Mesendoderm (in vitro differentiated cells): ENCODE measurements around the gene NDRG2.

Experiments used
- DNase-seq: peaks from one replicate; pipeline ENCODE4 v3.0.0; 2013
- H2AK5ac ChIP-seq: 2 replicates; pipeline ENCODE4 v1.6.1; 2013; ENCODE audit warnings: low read length, inconsistent platforms
- H2BK120ac ChIP-seq: 2 replicates; pipeline ENCODE4 v1.6.1; 2013; ENCODE audit warnings: low read depth, mild to moderate bottlenecking, low read length, moderate library complexity, mixed read lengths
- H2BK15ac ChIP-seq: replicated peaks from 2 replicates; pipeline ENCODE4 v1.6.1; 2013; ENCODE audit warnings: low read depth, mild to moderate bottlenecking, moderate library complexity
- H2BK5ac ChIP-seq: 2 replicates; pipeline ENCODE4 v1.6.1; 2013; ENCODE audit warnings: low read length, inconsistent platforms
- H3K18ac ChIP-seq: 2 replicates; pipeline ENCODE4 v1.6.1; 2013; ENCODE audit warnings: mild to moderate bottlenecking, low read length, mixed read lengths
- H3K23ac ChIP-seq: one replicate; pipeline ENCODE4 v1.6.1; 2013; ENCODE audit warnings: low read length
- H3K27ac ChIP-seq: 2 replicates; pipeline ENCODE4 v1.5.1; 2013; ENCODE audit warnings: low read depth, mild to moderate bottlenecking, inconsistent platforms, low read length, moderate library complexity
- H3K27me3 ChIP-seq: 2 replicates; pipeline ENCODE4 v1.6.1; 2013; ENCODE audit warnings: low read length, control low read depth, mild to moderate bottlenecking, inconsistent platforms; ENCODE audit not compliant: insufficient read depth, poor library complexity
- H3K36me3 ChIP-seq: 2 replicates; pipeline ENCODE4 v1.6.1; 2013; ENCODE audit warnings: low read length, inconsistent platforms; ENCODE audit not compliant: control insufficient read depth, insufficient read depth
- H3K4ac ChIP-seq: one replicate; pipeline ENCODE4 v1.6.1; 2013; ENCODE audit warnings: low read depth, mild to moderate bottlenecking, low read length, moderate library complexity
- H3K4me1 ChIP-seq: 2 replicates; pipeline ENCODE4 v1.6.1; 2013; ENCODE audit warnings: low read depth, low read length, inconsistent platforms; ENCODE audit not compliant: control insufficient read depth
- H3K4me2 ChIP-seq: 2 replicates; pipeline ENCODE4 v1.6.1; 2013; ENCODE audit warnings: low read length
- H3K4me3 ChIP-seq: 2 replicates; pipeline ENCODE4 v1.5.1; 2013; ENCODE audit warnings: mild to moderate bottlenecking, low read length
- H3K56ac ChIP-seq: one replicate; pipeline ENCODE4 v1.6.1; 2013; ENCODE audit warnings: low read length
- H3K79me1 ChIP-seq: 2 replicates; pipeline ENCODE4 v1.6.1; 2013; ENCODE audit warnings: low read length, inconsistent platforms
- H3K79me2 ChIP-seq: 2 replicates; pipeline ENCODE4 v1.6.1; 2013; ENCODE audit warnings: mild to moderate bottlenecking, low read length; ENCODE audit not compliant: control insufficient read depth, insufficient read depth
- H3K9ac ChIP-seq: 2 replicates; pipeline ENCODE4 v1.6.1; 2013; ENCODE audit warnings: low read length, inconsistent platforms
- H4K5ac ChIP-seq: one replicate; pipeline ENCODE4 v1.6.1; 2013; ENCODE audit warnings: low read length
- H4K8ac ChIP-seq: one replicate; pipeline ENCODE4 v1.6.1; 2013; ENCODE audit warnings: low read depth, mild to moderate bottlenecking, control low read depth, low read length, moderate library complexity
- WGBS: extraction: QIAGEN DNeasy Blood & Tissue Kit; methylation state at CpG from one replicate; pipeline ENCODE4 v1.1.7; 2013; ENCODE audit warnings: low lambda C conversion rate, missing lambda C conversion rate; ENCODE audit not compliant: insufficient coverage; ENCODE audit errors: extremely low coverage; 5-methylcytosine and 5-hydroxymethylcytosine counted together

The NDRG2 gene

DNA sequence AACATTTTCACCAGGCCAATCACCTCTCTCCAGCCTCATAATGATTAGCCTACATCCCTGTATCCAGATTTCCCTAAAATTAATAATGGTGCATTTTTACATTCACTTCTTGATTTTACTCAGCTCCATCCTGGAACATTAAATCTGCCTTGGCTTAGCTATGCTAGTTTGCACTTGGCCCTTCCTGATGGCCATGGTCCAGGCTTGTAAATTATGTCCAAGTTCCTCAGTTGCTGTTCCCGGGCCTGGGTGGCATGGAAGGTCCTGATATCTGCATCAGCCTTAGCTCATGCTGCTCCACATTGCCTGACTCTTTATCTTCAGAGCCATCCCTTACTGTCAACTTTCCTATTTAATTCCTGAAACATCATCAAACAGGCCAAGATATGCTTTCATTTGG lies 46.2 kb downstream of the NDRG2 start:
- Histone ChIP-seq H4K5ac (no peak overlapping the region), H2BK120ac (no peak overlapping the region), H3K56ac (no peak overlapping the region), H2BK5ac (no peak overlapping the region), H3K4me1 (no peaks in the 10 kb centered on the region), H3K4ac (no peak overlapping the region), H2BK15ac (no peak overlapping the region), H3K27me3 (no peaks in the 10 kb centered on the region), H4K8ac (no peak overlapping the region), H3K79me2 (no peaks in the 10 kb centered on the region), H3K27ac (no peak overlapping the region), H3K79me1 (no peaks in the 10 kb centered on the region), H3K23ac (no peak overlapping the region), H3K4me3 (no peak overlapping the region), H3K36me3 (no peaks in the 10 kb centered on the region), H2AK5ac (no peak overlapping the region), H3K9ac (no peak overlapping the region), H3K18ac (no peak overlapping the region), H3K4me2 (no peak overlapping the region)
- WGBS = no CpG with 5 or more reads among the region's 1 CpG
- DNase-seq = no peak

DNA sequence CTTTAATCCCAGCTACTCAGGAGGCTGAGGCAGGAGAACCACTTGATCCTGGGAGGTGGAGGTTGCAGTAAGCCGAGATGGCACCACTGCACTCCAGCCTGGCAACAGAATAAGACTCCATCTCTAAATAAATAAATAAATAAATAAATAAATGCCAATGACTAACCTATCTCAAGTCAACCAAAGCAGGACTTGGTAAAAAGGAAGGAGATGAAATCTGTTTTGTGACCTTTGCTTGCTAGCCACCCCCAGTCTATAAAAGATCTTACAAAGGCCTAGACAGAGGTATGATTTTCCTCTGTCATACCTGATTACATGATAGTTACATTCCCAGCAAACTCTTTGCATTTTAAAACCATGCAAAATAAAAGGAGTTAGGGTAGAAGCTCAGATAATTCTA lies 48.6 kb downstream of the NDRG2 start:
- H2BK5ac ChIP-seq = no peak overlapping the region
- no peak overlapping the region for H4K8ac ChIP-seq
- H2AK5ac ChIP-seq = no peak overlapping the region
- no peak overlapping the region for H3K4me3 ChIP-seq
- H3K9ac ChIP-seq = no peak overlapping the region
- peaks cover 3% of the 10 kb centered on the region for H3K4me1 ChIP-seq
- no peaks in the 10 kb centered on the region for H3K27me3 ChIP-seq
- no peak overlapping the region for H4K5ac ChIP-seq
- H3K79me2 ChIP-seq = no peaks in the 10 kb centered on the region
- H2BK120ac ChIP-seq = no peak overlapping the region
- no CpG with 5 or more reads among the region's 1 CpG for WGBS
- H3K23ac ChIP-seq = no peak overlapping the region
- H3K27ac ChIP-seq = no peak overlapping the region
- H3K56ac ChIP-seq = no peak overlapping the region
- no peak overlapping the region for H2BK15ac ChIP-seq
- H3K18ac ChIP-seq = no peak overlapping the region
- DNase-seq = no peak
- H3K4me2 ChIP-seq = no peak overlapping the region
- H3K4ac ChIP-seq = no peak overlapping the region
- H3K79me1 ChIP-seq = no peaks in the 10 kb centered on the region
- H3K36me3 ChIP-seq = no peaks in the 10 kb centered on the region

DNA sequence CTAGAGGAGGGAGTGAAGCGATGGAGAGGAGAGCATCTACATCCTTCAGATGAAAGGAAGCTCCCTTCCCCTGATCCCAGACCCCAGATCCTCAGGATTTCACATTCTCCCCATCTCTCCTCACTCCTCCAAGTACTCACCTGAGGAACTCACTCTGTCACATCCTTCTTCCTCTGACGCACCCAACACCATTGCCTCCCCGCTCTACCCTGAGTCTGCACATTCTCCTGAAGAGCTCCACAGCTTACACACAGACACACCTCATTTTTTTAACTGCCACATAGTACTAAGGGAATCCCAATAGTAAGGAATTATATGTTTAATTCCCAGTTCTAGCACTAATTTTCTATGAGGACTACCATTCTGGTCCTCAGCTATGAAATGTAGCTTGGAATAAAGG lies 51.4 kb downstream of the NDRG2 start:
- no peak overlapping the region for H3K4me3 ChIP-seq
- H3K27ac ChIP-seq = no peak overlapping the region
- WGBS = no CpG with 5 or more reads among the region's 3 CpGs
- H3K79me2 ChIP-seq = no peaks in the 10 kb centered on the region
- no peak overlapping the region for H2BK5ac ChIP-seq
- no peaks in the 10 kb centered on the region for H3K36me3 ChIP-seq
- H2BK120ac ChIP-seq = no peak overlapping the region
- H2BK15ac ChIP-seq = no peak overlapping the region
- no peak overlapping the region for H3K18ac ChIP-seq
- H3K23ac ChIP-seq = no peak overlapping the region
- no peak overlapping the region for H3K56ac ChIP-seq
- no peak overlapping the region for H4K8ac ChIP-seq
- no peak for DNase-seq
- H4K5ac ChIP-seq = no peak overlapping the region
- H3K27me3 ChIP-seq = no peaks in the 10 kb centered on the region
- peaks cover 3% of the 10 kb centered on the region for H3K4me1 ChIP-seq
- H3K4me2 ChIP-seq = no peak overlapping the region
- no peak overlapping the region for H2AK5ac ChIP-seq
- no peaks in the 10 kb centered on the region for H3K79me1 ChIP-seq
- no peak overlapping the region for H3K4ac ChIP-seq
- H3K9ac ChIP-seq = no peak overlapping the region

DNA sequence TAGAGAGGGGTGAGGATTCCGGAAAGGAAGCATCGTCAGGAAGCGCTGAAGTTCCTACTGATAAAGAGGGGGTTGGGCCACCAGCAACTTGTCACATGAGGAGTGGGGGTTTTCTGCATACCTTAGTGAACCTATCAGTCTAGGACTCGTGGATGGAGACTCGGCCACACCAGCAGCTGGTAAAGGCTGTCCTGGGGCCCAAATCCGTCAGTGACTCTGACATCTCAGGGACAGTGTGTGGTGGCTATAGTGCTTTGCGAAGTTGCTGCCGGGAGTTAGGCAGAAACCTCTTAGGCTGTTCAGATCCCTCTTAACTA lies 53.2 kb downstream of the NDRG2 start:
- DNase-seq = no peak
- H3K23ac ChIP-seq = no peak overlapping the region
- H3K4me2 ChIP-seq = peak overlapping the region; percentile 11
- no peak overlapping the region for H2BK5ac ChIP-seq
- no peak overlapping the region for H3K4ac ChIP-seq
- H3K4me1 ChIP-seq = peaks cover 3% of the 10 kb centered on the region
- peak overlapping the region; percentile 32 for H3K9ac ChIP-seq
- no peak overlapping the region for H4K8ac ChIP-seq
- H3K27ac ChIP-seq = peak overlapping the region; percentile 41
- no peak overlapping the region for H2BK15ac ChIP-seq
- no peak overlapping the region for H2AK5ac ChIP-seq
- H3K27me3 ChIP-seq = no peaks in the 10 kb centered on the region
- H3K79me1 ChIP-seq = no peaks in the 10 kb centered on the region
- H4K5ac ChIP-seq = no peak overlapping the region
- H3K36me3 ChIP-seq = no peaks in the 10 kb centered on the region
- no CpG with 5 or more reads among the region's 8 CpGs for WGBS
- H3K56ac ChIP-seq = peak overlapping the region; percentile 75
- H3K4me3 ChIP-seq = no peak overlapping the region
- no peak overlapping the region for H2BK120ac ChIP-seq
- H3K79me2 ChIP-seq = no peaks in the 10 kb centered on the region
- no peak overlapping the region for H3K18ac ChIP-seq

DNA sequence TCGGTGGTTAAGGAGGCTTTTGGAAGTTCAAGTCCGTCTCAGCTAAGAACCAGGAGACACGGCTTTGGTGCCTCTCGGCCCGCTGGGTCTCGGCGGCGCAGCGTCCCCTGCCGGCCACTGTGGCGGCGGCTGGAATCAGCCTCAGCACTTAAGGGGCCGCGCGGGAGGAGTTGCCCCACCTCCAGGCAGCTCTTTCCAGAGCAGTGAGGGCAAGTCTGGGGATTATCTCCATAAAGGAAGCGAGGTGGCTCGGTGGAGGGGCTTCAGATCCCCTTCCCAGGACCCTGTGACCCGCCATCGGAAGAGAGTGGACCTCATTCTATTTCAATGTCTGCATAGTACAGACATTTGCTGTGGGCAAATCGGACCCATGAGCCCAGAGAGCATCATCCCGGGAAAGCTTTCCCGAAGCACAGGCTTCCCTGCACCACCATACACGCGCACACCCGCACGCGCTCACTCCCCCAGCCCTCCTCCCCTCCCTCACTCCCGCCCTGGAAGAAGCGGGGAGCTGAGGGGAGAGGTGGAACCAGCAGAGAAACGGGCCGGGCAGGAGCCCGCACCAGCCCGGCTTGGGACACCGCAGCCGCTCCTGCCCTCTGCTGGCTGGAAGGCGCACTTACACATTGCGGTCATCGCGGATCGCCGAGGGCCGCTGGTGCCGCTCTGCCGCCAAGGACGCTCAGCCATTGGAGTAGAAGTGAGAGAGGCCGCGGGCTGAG lies 53.7 kb downstream of the NDRG2 start:
- Histone ChIP-seq H3K4me1 (peaks cover 3% of the 10 kb centered on the region), H3K4ac (peak overlapping the region; percentile 46), H2AK5ac (no peak overlapping the region), H3K27ac (no peak overlapping the region), H3K18ac (peak overlapping the region; percentile 20), H4K8ac (peak overlapping the region; percentile 28), H2BK5ac (peak overlapping the region; percentile 73), H3K9ac (peak overlapping the region; percentile 94), H2BK15ac (no peak overlapping the region), H3K4me3 (peak overlapping the region; percentile 81), H3K56ac (peak overlapping the region; percentile 100), H4K5ac (no peak overlapping the region), H2BK120ac (no peak overlapping the region), H3K27me3 (no peaks in the 10 kb centered on the region), H3K79me1 (no peaks in the 10 kb centered on the region), H3K36me3 (no peaks in the 10 kb centered on the region), H3K4me2 (peak overlapping the region; percentile 99), H3K23ac (no peak overlapping the region), H3K79me2 (no peaks in the 10 kb centered on the region)
- WGBS = no CpG with 5 or more reads among the region's 47 CpGs
- DNase-seq = peak; percentile 98

DNA sequence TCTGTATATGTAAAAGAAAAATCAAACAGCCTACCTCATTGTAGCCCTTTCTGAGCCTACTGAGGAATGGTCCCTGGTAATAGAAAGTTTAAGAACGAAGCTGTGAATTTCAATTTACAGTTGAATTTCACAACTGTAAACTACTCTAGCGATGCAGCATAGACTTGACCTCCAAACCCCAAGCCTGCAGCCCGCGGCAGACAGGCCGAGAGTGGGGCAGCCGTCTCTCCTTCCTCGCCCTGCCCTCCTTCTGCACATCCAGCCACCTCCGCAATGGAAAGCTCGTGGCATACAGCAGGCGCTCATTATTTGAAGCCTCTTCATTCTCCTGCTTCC lies 54.2 kb downstream of the NDRG2 start:
- H3K27ac ChIP-seq = no peak overlapping the region
- no peak overlapping the region for H2BK15ac ChIP-seq
- WGBS = no CpG with 5 or more reads among the region's 10 CpGs
- H3K4me3 ChIP-seq = no peak overlapping the region
- H4K8ac ChIP-seq = no peak overlapping the region
- H2BK120ac ChIP-seq = no peak overlapping the region
- no peak overlapping the region for H2BK5ac ChIP-seq
- peak overlapping the region; percentile 61 for H3K4me2 ChIP-seq
- H3K27me3 ChIP-seq = no peaks in the 10 kb centered on the region
- peaks cover 3% of the 10 kb centered on the region for H3K4me1 ChIP-seq
- H3K9ac ChIP-seq = peak overlapping the region; percentile 75
- H3K79me1 ChIP-seq = no peaks in the 10 kb centered on the region
- no peaks in the 10 kb centered on the region for H3K36me3 ChIP-seq
- H3K23ac ChIP-seq = no peak overlapping the region
- no peak for DNase-seq
- H4K5ac ChIP-seq = no peak overlapping the region
- peak overlapping the region; percentile 92 for H3K56ac ChIP-seq
- no peak overlapping the region for H3K4ac ChIP-seq
- H3K18ac ChIP-seq = no peak overlapping the region
- H2AK5ac ChIP-seq = no peak overlapping the region
- H3K79me2 ChIP-seq = no peaks in the 10 kb centered on the region
